C4-2B (cell line): ENCODE measurements around the gene FUT9.

Experiments used
- CTCF ChIP-seq: fragments of 450-650 bp; conservative IDR thresholded peaks from 2 replicates; pipeline ENCODE4 v1.5.1; 2017; ENCODE audit warnings: mild to moderate bottlenecking
- ZFX ChIP-seq: fragments of 450-650 bp; IDR thresholded peaks from 2 replicates; pipeline ENCODE4 v1.6.1; 2017

- TF ChIP-seq CTCF (no peak), ZFX (no peak)
Observed at GRCh38 chr6:96249755-96250154, 234.0 kb downstream of the FUT9 start.
